Measurements from ENCODE around the gene IFITM1. TPM values are rescaled to one million over a fixed set of nuclear protein-coding genes. Genes with fewer than 3 reads are reported as not detected.
"Not testable (repeated sequence)": the region's sequence is repeated elsewhere in the genome, so short reads cannot be mapped to it uniquely, and the experiment has no call there.

The IFITM1 gene
- total and polyA plus RNA-seq, 9 of the 15 experiments (the other 6 are each of a cell fraction or from before 2014, with no cell fraction given) = 691 to 5,579 (median 974) TPM

- H3K9me1 ChIP-seq (ENCODE audit: control insufficient read depth, insufficient read depth, low read length); FAIRE-seq; H4K20me1 ChIP-seq (replicated peaks; ENCODE audit: control insufficient read depth, insufficient read depth, low read length); BruUV-seq (replicated peaks); H2AFZ ChIP-seq (ENCODE audit: low read depth, low read length); in situ Hi-C loops (cut with MboI); CTCF ChIA-PET (ENCODE audit: low intra/inter-chr PET ratio); H3K9me3 ChIP-seq (replicated peaks; ENCODE audit: control insufficient read depth, insufficient read depth, low read depth, low read length); ATAC-seq; H3K27me3 ChIP-seq (ENCODE audit: control insufficient read depth in 2 of 2, insufficient read depth in 2 of 2, low read length in 2 of 2): not testable (repeated sequence)
- intact Hi-C loops (cut with micrococcal nuclease) = loop anchor here (2.0 kb wide), 1 partner anchor 37 kb away; no protein-coding TSS in a partner anchor
- H3K79me2 ChIP-seq (ENCODE audit: control insufficient read depth, insufficient read depth, low read length) = peaks cover 71% of the 10 kb centered on the region
- peaks cover 29% of the 10 kb centered on the region; the same call in 1 of the 3 replicates for H3K36me3 ChIP-seq (ENCODE audit: control insufficient read depth, insufficient read depth, low read length)
- H3K9ac ChIP-seq (ENCODE audit: insufficient read depth in 1 of 2, low read depth in 2 of 2, low read length in 2 of 2) = peak overlapping the region; percentile 82 to 89; a peak in 3 of 4 replicates
- peak overlapping the region; percentile 95 for H3K4me2 ChIP-seq (ENCODE audit: insufficient read depth, low read length)
- DNase-seq (ENCODE audit: extremely low read depth in 1 of 4, low spot score in 3 of 4) = peak in 1 of 4 experiments; percentile 47
- H3K4me3 ChIP-seq = peak overlapping the region; percentile 69; the same call in 1 of the 2 replicates
- peaks cover 14 to 47% of the 10 kb centered on the region in 2 experiments for H3K4me1 ChIP-seq (replicated peaks in 1 of 2; ENCODE audit: control insufficient read depth in 2 of 2, insufficient read depth in 2 of 2, low read length in 2 of 2)
- H3K27ac ChIP-seq (ENCODE audit: extremely low read depth, low read depth, low read length) = peak overlapping the region; percentile 87
- POLR2A ChIA-PET = interaction anchor here (0.5 to 2.0 kb wide), 11 partner anchors 9 to 293 kb away, joined by 3 to 10 read pairs (median 4); partner anchors contain the start of genes BET1L, IFITM2 and RIC8A
- TF ChIP-seq POLR2A (conservative IDR thresholded peaks at IDR 0.05) (peak; percentile 70), ERF (CRISPR knock-in tag; IDR thresholded peaks at IDR 0.05) (0 out of 2 replicates have a peak, but pooled peaks have one; percentile 31), SUPT5H (IDR thresholded peaks at IDR 0.05) (peak; percentile 62; the same call in 1 of the 2 replicates), NONO (IDR thresholded peaks at IDR 0.05; ENCODE audit: low read depth in 2 of 2, low read length in 1 of 2) (0 out of 4 replicates have a peak, but pooled peaks of 1 of the 2 experiments have one; percentile 10)
- WGBS (ENCODE audit: insufficient coverage, low coverage, missing lambda C conversion rate) = 26% methylated on average over 6 of the region's 30 CpGs
Observed at GRCh38 chr11:317668-318404, 4.0 kb downstream of the IFITM1 start.

All from K562 (cell line).